ENCODE results near the gene MATN3.

The MATN3 gene

GRCh38 chr2:20035955-20036666, 23.6 kb upstream of the MATN3 start:
- no peak for DNase-seq

- DNase-seq = no peak
Observed at GRCh38 chr2:20034821-20035220, 22.4 kb upstream of the MATN3 start.

- DNase-seq = no peak
Observed at GRCh38 chr2:20034218-20034617, 21.8 kb upstream of the MATN3 start.

- no peak for DNase-seq
Observed at GRCh38 chr2:20033322-20033721, 20.9 kb upstream of the MATN3 start.

- DNase-seq = no peak
Observed at GRCh38 chr2:20030224-20030623, 17.8 kb upstream of the MATN3 start.

- no peak for DNase-seq
Observed at GRCh38 chr2:20027705-20028434, 15.4 kb upstream of the MATN3 start.

GRCh38 chr2:20027260-20027677, 14.8 kb upstream of the MATN3 start:
- no peak for DNase-seq

- DNase-seq = no peak
Observed at GRCh38 chr2:20025065-20025786, 12.8 kb upstream of the MATN3 start.

GRCh38 chr2:20023688-20024087, 11.2 kb upstream of the MATN3 start:
- no peak for DNase-seq

- DNase-seq = no peak
Observed at GRCh38 chr2:20021405-20022009, 9.0 kb upstream of the MATN3 start.

GRCh38 chr2:20019747-20020146, 7.3 kb upstream of the MATN3 start:
- no peak for DNase-seq

- DNase-seq = no peak
Observed at GRCh38 chr2:20018601-20019152, 6.2 kb upstream of the MATN3 start.

- DNase-seq = no peak
Observed at GRCh38 chr2:20016346-20016745, 3.9 kb upstream of the MATN3 start.

GRCh38 chr2:20015482-20016083, 3.1 kb upstream of the MATN3 start:
- DNase-seq = peak; percentile 52

- no peak for DNase-seq
Observed at GRCh38 chr2:20013126-20013849, 820 bp upstream of the MATN3 start.

- DNase-seq = no peak
Observed at GRCh38 chr2:20012032-20012281, 511 bp downstream of the MATN3 start.

- DNase-seq = no peak
Observed at GRCh38 chr2:20011276-20012031, 1.0 kb downstream of the MATN3 start.

GRCh38 chr2:20008703-20009102, 3.8 kb downstream of the MATN3 start:
- DNase-seq = no peak

- no peak for DNase-seq
Observed at GRCh38 chr2:20005891-20006470, 6.5 kb downstream of the MATN3 start.

GRCh38 chr2:20005067-20005627, 7.3 kb downstream of the MATN3 start:
- no peak for DNase-seq

GRCh38 chr2:20001361-20001863, 11.1 kb downstream of the MATN3 start:
- no peak for DNase-seq
